Gastrocnemius medialis (tissue), 4 donors: ENCODE results near the gene ZRANB2. TPM values are rescaled to one million over a fixed set of nuclear protein-coding genes. Genes with fewer than 3 reads are reported as not detected.
A peak's percentile ranks its signal among the peaks of the same experiment; 100 is the strongest.

ENCODE experiments used
- ATAC-seq, 2 donors: fragments of 150-250 bp; one replicate each; pipeline ENCODE4 v1.9.1; 2016
- DNase-seq, 2 donors: peaks; one replicate each; pipeline ENCODE4 v3.0.0-alpha.2; 2019
- H3K27ac ChIP-seq, 4 donors: fragments of 200-600 bp; sonication (generic); 1 replicate in 1 of 4; 2 replicates in 3 of 4; pipeline ENCODE4 v1.5.1; 2016 to 2018; ENCODE audit warnings: mild to moderate bottlenecking in 2 of 4, moderate library complexity in 1 of 4
- H3K27me3 ChIP-seq, 3 donors: fragments of 200-600 bp; sonication (generic) in 2 of 3; 1 replicate in 1 of 3; 2 replicates in 2 of 3; pipeline versions ENCODE4 v1.5.1 to v1.6.0; 2016 to 2019; ENCODE audit warnings: mild to moderate bottlenecking in 1 of 3, moderate library complexity in 1 of 3
- H3K36me3 ChIP-seq, 2 donors: fragments of 200-600 bp; sonication (generic) in 1 of 2; one replicate each; pipeline ENCODE4 v1.5.1; 2017 to 2018
- H3K4me1 ChIP-seq, 2 donors: fragments of 200-600 bp; sonication (generic) in 1 of 2; one replicate each; pipeline ENCODE4 v1.5.1; 2016 to 2017; ENCODE audit warnings: mild to moderate bottlenecking in 2 of 2
- H3K4me3 ChIP-seq, 4 donors: fragments of 200-600 bp; sonication (generic) in 3 of 4; 1 replicate in 1 of 4; 2 replicates in 3 of 4; pipeline ENCODE4 v1.5.1; 2016 to 2019; ENCODE audit warnings: mild to moderate bottlenecking in 2 of 4
- H3K9me3 ChIP-seq, 3 donors: fragments of 200-600 bp; sonication (generic) in 2 of 3; 1 replicate in 1 of 3; 2 replicates in 2 of 3; pipeline ENCODE4 v1.5.1; 2016 to 2019
- POLR2A ChIP-seq, 2 donors: fragments of 450-650 bp; IDR thresholded peaks; one replicate each; pipeline ENCODE4 v1.6.1; 2017; ENCODE audit warnings: antibody characterized with exemption in 2 of 2, mild to moderate bottlenecking in 2 of 2, moderate library complexity in 2 of 2
- in situ Hi-C, 4 donors: fragments of 200-750 bp; cut with MboI; loops; one replicate each; pipeline versions ENCODE4 v1.15.0 to v1.8.0; 2017; ENCODE audit warnings: low sequenced_read_pairs in 4 of 4
- intact Hi-C: fragments of 100-400 bp; cut with DNase I; formaldehyde crosslinking; loops from one replicate; pipeline ENCODE4 v1.15.1; 2023; ENCODE audit warnings: low total_unique reads
- total RNA-seq, 4 donors: library from RNA; depleted of rRNA; stranded (reverse); fragments of >200 nt; gene quantifications; one replicate each; pipeline versions ENCODE4 v1.1.0 to v1.2.3, GENCODE V29; 2016
- TF ChIP-seq, protein P1 (sequence below), 5 experiments: fragments of 450-650 bp in 3 of 5; fragments of 200-600 bp in 2 of 5; sonication (generic) in 2 of 5; IDR thresholded peaks in 4 of 5; conservative IDR thresholded peaks in 1 of 5; 1 replicate in 4 of 5; 2 replicates in 1 of 5; pipeline ENCODE4 v1.5.1; 2016 to 2019; ENCODE audit warnings: antibody characterized with exemption in 5 of 5, mild to moderate bottlenecking in 3 of 5, moderate library complexity in 3 of 5

The ZRANB2 gene, protein sequence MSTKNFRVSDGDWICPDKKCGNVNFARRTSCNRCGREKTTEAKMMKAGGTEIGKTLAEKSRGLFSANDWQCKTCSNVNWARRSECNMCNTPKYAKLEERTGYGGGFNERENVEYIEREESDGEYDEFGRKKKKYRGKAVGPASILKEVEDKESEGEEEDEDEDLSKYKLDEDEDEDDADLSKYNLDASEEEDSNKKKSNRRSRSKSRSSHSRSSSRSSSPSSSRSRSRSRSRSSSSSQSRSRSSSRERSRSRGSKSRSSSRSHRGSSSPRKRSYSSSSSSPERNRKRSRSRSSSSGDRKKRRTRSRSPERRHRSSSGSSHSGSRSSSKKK
- total RNA-seq: 10 to 100 TPM; 20.5 to 66.5 (median 24.1) TPM

DNA sequence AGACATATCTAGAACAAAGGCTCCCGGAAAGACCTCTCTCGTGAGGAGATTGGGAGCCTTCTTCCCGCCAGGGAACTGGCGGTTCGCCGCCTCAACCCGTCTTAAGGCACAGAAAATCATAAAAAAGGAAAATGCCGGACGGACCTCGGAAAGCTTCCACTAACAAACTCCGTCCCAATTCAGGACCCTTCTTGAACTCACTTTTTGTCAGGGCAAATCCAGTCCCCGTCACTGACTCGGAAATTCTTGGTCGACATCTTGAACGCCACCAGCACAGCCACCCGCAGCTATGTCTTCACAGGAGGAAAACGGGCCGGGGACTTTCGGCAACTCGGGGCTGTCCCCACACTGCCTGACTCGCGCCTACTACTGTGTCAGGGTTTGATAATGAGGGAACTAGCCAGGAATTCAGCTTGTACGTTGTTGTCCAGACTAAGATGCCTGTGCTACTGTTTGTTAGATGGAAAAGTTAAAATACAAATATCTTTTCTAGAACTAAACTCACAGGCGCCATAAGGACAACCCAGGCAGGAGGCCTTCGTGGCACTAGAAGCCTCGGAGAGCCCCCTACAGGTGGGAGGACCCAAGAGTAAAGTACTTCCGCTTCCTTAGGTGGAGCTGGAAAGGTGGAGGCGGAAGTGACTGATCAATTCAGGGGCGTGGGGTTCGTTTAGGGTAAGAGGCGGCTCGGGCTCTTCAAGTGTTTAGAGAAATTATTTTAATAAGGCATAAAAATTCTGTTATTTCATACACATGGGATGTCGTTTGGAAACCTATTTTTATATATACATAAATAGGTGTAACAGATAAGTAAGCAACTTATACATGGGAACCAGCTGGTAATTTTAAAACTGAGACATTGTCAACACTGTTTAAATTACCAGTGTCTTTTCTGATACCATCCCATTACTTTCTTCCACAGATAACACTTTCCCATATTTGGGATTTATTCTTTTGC lies at the start of gene ZRANB2:
ZRANB2 (minus strand) TSS at position 297 of the 958 bp plus-strand sequence; CDS start at position 257, 40 bp downstream.
- Histone ChIP-seq H3K36me3 (peaks cover 0 to 21% of the 10 kb centered on the region in 2 donors), H3K4me3 (peak within 1 kb of the TSS; percentile 74 to 98 (median 84)), H3K27ac (peak within 1 kb of the TSS; percentile 86 to 91 (median 89)), H3K27me3 (no peaks in the 10 kb centered on the region), H3K4me1 (peaks cover 18 to 20% of the 10 kb centered on the region in 2 donors), H3K9me3 (no peaks in the 10 kb centered on the region)
- in situ Hi-C loops (no loop called here), intact Hi-C loops (loop anchor here (1.0 kb wide), 1 partner anchor 876 kb away; the partner anchor contains the start of gene LRRC40)
- TF ChIP-seq, protein P1, sequence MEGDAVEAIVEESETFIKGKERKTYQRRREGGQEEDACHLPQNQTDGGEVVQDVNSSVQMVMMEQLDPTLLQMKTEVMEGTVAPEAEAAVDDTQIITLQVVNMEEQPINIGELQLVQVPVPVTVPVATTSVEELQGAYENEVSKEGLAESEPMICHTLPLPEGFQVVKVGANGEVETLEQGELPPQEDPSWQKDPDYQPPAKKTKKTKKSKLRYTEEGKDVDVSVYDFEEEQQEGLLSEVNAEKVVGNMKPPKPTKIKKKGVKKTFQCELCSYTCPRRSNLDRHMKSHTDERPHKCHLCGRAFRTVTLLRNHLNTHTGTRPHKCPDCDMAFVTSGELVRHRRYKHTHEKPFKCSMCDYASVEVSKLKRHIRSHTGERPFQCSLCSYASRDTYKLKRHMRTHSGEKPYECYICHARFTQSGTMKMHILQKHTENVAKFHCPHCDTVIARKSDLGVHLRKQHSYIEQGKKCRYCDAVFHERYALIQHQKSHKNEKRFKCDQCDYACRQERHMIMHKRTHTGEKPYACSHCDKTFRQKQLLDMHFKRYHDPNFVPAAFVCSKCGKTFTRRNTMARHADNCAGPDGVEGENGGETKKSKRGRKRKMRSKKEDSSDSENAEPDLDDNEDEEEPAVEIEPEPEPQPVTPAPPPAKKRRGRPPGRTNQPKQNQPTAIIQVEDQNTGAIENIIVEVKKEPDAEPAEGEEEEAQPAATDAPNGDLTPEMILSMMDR (IDR thresholded peaks at IDR 0.05 in 4 of 5, conservative IDR thresholded peaks at IDR 0.05 in 1 of 5): peak; percentile 58 to 70 (median 63)
- TF ChIP-seq POLR2A (IDR thresholded peaks at IDR 0.05): peak; percentile 67 to 68
- ATAC-seq: peak; percentile 98 to 99
- DNase-seq: peak; percentile 80 to 90

DNA sequence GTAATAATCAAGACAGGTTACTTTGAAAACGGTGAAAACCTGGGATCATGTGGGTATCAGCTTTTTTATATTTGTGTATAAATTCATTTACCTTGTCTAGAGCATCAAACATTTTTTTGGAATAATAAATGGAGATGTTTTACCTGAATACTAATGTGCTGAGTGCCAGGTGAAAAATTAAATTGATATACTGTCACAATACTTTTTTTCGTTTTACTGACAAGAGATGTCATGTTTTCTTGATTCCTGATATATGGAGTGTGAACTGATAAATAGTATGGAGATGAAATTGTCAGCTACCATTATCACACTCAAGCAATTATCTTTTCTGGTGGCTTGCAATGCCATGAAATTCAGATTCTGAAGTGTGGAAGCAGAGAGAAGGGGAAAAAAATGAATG lies 47.2 kb upstream of the ZRANB2 start:
- Histone ChIP-seq H3K27ac (no peak overlapping the region), H3K36me3 (no peaks in the 10 kb centered on the region), H3K27me3 (no peaks in the 10 kb centered on the region), H3K4me1 (no peaks in the 10 kb centered on the region), H3K4me3 (no peak overlapping the region), H3K9me3 (peaks cover 0 to 3% (median 0%) of the 10 kb centered on the region in 3 donors)
- TF ChIP-seq, protein P1 (IDR thresholded peaks at IDR 0.05 in 4 of 5, conservative IDR thresholded peaks at IDR 0.05 in 1 of 5): no peak
- no peak for TF ChIP-seq POLR2A (IDR thresholded peaks at IDR 0.05)
- intact Hi-C loops: no loop called here
- in situ Hi-C loops: no loop called here
- ATAC-seq (no peak), DNase-seq (no peak)

DNA sequence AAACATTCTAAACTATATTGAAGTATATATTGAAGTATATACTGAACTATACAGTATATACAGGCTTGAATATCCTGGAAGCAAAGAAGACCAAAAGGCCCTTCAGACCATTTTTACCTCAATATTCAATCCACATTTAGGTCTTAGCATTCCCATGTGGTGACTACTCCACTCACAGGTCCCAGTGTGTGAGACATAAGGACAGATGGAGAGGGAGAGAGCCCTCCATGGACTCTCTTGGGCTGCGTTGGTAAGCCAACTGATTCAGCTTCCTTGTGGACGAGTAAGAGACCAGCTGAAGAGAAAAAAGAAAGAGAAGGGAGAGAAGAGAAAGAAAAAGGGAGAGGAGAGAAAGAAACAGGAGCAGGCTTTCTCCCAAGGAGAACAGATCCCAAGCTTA lies 37.3 kb upstream of the ZRANB2 start:
- ATAC-seq (no peak), DNase-seq (no peak)
- no peaks in the 10 kb centered on the region for H3K9me3 ChIP-seq
- no peak overlapping the region for H3K4me3 ChIP-seq
- no peak for TF ChIP-seq POLR2A (IDR thresholded peaks at IDR 0.05)
- TF ChIP-seq, protein P1 (IDR thresholded peaks at IDR 0.05 in 4 of 5, conservative IDR thresholded peaks at IDR 0.05 in 1 of 5): no peak
- in situ Hi-C loops: no loop called here
- no peaks in the 10 kb centered on the region for H3K4me1 ChIP-seq
- intact Hi-C loops: no loop called here
- H3K27me3 ChIP-seq: no peaks in the 10 kb centered on the region
- H3K27ac ChIP-seq: no peak overlapping the region
- no peaks in the 10 kb centered on the region for H3K36me3 ChIP-seq

DNA sequence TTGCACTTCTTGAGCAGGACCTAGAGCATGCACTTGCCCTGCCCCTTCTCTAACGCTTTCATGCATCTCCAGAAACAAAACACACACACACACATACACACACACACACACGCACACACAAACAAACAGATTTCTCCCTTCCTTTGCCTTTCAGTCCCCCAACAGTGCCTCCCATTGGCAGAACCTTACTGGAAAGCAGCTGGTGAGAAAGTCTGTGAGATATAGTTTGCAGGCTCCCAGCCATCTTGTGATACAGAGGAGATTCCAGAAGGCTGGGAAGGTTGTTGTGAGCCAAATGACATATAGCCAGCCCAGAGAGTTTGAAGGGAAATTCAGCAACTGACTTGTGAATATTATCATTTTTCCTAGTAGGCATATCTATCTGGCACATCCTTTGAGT lies 35.9 kb upstream of the ZRANB2 start:
- no peak for TF ChIP-seq POLR2A (IDR thresholded peaks at IDR 0.05)
- TF ChIP-seq, protein P1 (IDR thresholded peaks at IDR 0.05 in 4 of 5, conservative IDR thresholded peaks at IDR 0.05 in 1 of 5): no peak
- Histone ChIP-seq H3K27ac (no peak overlapping the region), H3K27me3 (no peaks in the 10 kb centered on the region), H3K4me1 (no peaks in the 10 kb centered on the region), H3K9me3 (no peaks in the 10 kb centered on the region), H3K36me3 (no peaks in the 10 kb centered on the region), H3K4me3 (no peak overlapping the region)
- ATAC-seq: no peak
- intact Hi-C loops (no loop called here), in situ Hi-C loops (no loop called here)
- no peak for DNase-seq
